ENCODE data around the gene PTCHD4.
"Not testable (repeated sequence)": the region's sequence is repeated elsewhere in the genome, so short reads cannot be mapped to it uniquely, and the experiment has no call there.

Gene PTCHD4

DNA sequence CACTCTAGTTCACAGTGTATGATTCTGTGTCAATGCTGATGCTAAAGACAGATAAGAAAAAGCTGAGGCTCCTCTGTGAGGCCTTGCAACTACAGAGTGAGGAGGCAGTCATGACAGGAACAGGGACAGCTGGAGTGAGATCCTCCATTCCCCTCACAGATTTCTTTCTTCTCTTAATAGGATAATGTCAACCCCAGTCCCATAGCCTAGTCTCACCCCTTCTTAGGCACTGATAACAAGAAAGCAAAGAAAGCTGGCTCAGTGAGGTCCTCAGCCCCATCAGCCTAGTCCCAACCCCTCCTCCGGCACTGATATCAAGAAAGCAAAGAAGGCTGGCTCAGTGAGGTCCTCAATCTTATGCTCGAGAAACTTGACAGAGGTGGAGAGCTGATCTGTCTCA is 2.1 kb upstream of the PTCHD4 start:
- H3K27ac ChIP-seq (ENCODE audit: insufficient read depth in 1 of 2, low read depth in 1 of 2, low read length in 2 of 2, poor library complexity in 1 of 2, severe bottlenecking in 2 of 2), result no peak overlapping the region
- H3K27me3 ChIP-seq (replicated peaks in 2 of 5; ENCODE audit: control insufficient read depth in 4 of 5, insufficient read depth in 5 of 5, low read length in 4 of 5), result no peaks in the 10 kb centered on the region
- peak in 1 of 3 donors; percentile 15 for DNase-seq
- H3K9me3 ChIP-seq (ENCODE audit: control extremely low read depth in 1 of 5, control insufficient read depth in 4 of 5, insufficient read depth in 2 of 5, low read depth in 1 of 5, low read length in 4 of 5), result no peaks in the 10 kb centered on the region
- WGBS (ENCODE audit: insufficient coverage), result 100% methylated on average over 2 of the region's 2 CpGs
- no peak overlapping the region for H3K4me3 ChIP-seq (ENCODE audit: control insufficient read depth in 1 of 7, extremely low read depth in 1 of 7, insufficient read depth in 4 of 7, low read depth in 2 of 7, low read length in 6 of 7)
- POLR2A ChIA-PET, result no interaction called here
- CTCF ChIA-PET, result no interaction called here
- no peaks in the 10 kb centered on the region for H3K36me3 ChIP-seq (ENCODE audit: control insufficient read depth in 4 of 4, insufficient read depth in 4 of 4, low read length in 3 of 4)
- no peaks in the 10 kb centered on the region for H3K4me1 ChIP-seq (ENCODE audit: control extremely low read depth in 1 of 4, control insufficient read depth in 4 of 4, insufficient read depth in 4 of 4, low read length in 3 of 4)

DNA sequence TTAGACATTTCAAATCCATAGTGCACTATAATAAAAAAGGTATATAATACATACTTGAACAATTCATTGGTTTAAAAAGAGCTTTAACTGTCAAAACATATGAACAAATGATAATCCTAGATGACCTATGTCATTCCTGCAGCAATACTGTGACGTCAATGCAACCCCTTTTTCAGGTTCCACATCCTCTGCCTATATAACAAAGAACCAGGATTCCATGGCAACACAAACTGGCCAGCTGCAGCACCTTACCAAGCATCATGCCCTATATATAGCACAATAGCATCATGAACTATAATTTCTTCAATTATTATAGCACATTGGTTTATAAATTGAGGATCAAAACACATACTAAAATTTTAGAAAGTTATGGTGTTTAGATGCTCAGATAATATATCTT is 578 bp upstream of the PTCHD4 start:
- ChIA-PET POLR2A (interaction anchor here (0.6 kb wide), 1 partner anchor 56 kb away, joined by 3 read pairs; no protein-coding TSS in a partner anchor), CTCF (no interaction called here)
- WGBS (ENCODE audit: insufficient coverage), result 71% methylated on average over 1 of the region's 1 CpG
- DNase-seq, result no peak
- no peaks in the 10 kb centered on the region for H3K36me3 ChIP-seq (ENCODE audit: control insufficient read depth in 4 of 4, insufficient read depth in 4 of 4, low read length in 3 of 4)
- no peak overlapping the region for H3K4me3 ChIP-seq (ENCODE audit: control insufficient read depth in 1 of 7, extremely low read depth in 1 of 7, insufficient read depth in 4 of 7, low read depth in 2 of 7, low read length in 6 of 7)
- H3K4me1 ChIP-seq (ENCODE audit: control extremely low read depth in 1 of 4, control insufficient read depth in 4 of 4, insufficient read depth in 4 of 4, low read length in 3 of 4), result no peaks in the 10 kb centered on the region
- no peaks in the 10 kb centered on the region for H3K27me3 ChIP-seq (replicated peaks in 2 of 5; ENCODE audit: control insufficient read depth in 4 of 5, insufficient read depth in 5 of 5, low read length in 4 of 5)
- H3K9me3 ChIP-seq (ENCODE audit: control extremely low read depth in 1 of 5, control insufficient read depth in 4 of 5, insufficient read depth in 2 of 5, low read depth in 1 of 5, low read length in 4 of 5), result no peaks in the 10 kb centered on the region
- H3K27ac ChIP-seq (ENCODE audit: insufficient read depth in 1 of 2, low read depth in 1 of 2, low read length in 2 of 2, poor library complexity in 1 of 2, severe bottlenecking in 2 of 2), result no peak overlapping the region

DNA sequence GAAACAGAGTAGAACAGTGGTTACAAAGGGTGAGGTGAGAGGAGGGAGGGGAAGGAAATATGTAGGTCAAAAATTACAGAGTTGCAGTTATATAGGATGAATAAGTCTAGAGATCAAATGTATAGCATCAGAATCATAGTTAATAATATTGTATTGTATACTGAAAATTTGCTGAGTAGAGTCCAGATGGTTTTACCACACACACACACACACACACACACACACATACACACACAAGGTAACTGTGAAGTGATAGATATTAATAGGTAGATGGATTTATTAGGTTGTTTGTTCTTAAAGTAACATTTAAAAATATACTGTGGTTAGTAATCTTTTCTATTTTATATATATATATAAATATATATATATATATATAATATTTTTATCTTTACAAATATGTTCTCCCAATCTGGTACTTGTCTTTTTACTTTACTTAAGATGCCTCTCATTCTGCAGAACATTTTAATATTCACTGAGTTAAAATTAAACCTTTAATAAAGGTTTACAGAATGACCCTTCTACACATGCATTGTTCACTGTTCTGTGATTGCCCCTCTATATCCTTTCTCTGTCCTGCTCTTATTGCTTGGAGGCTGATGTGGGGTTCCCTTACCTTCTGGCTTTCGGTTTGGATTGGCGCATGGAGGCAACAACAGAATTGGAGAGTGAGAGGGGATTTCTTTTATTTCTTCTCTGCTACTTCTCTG is 408 bp downstream of the PTCHD4 start:
- no peak for DNase-seq
- H3K27me3 ChIP-seq (replicated peaks in 2 of 5; ENCODE audit: control insufficient read depth in 4 of 5, insufficient read depth in 5 of 5, low read length in 4 of 5), result no peaks in the 10 kb centered on the region
- ChIA-PET CTCF (no interaction called here), POLR2A (no interaction called here)
- no peaks in the 10 kb centered on the region for H3K36me3 ChIP-seq (ENCODE audit: control insufficient read depth in 4 of 4, insufficient read depth in 4 of 4, low read length in 3 of 4)
- no peaks in the 10 kb centered on the region for H3K4me1 ChIP-seq (ENCODE audit: control extremely low read depth in 1 of 4, control insufficient read depth in 4 of 4, insufficient read depth in 4 of 4, low read length in 3 of 4)
- no peak overlapping the region for H3K4me3 ChIP-seq (ENCODE audit: control insufficient read depth in 1 of 7, extremely low read depth in 1 of 7, insufficient read depth in 4 of 7, low read depth in 2 of 7, low read length in 6 of 7)
- H3K9me3 ChIP-seq (ENCODE audit: control extremely low read depth in 1 of 5, control insufficient read depth in 4 of 5, insufficient read depth in 2 of 5, low read depth in 1 of 5, low read length in 4 of 5), result no peaks in the 10 kb centered on the region
- WGBS (ENCODE audit: insufficient coverage), result no CpG with 5 or more reads among the region's 2 CpGs
- H3K27ac ChIP-seq (ENCODE audit: insufficient read depth in 1 of 2, low read depth in 1 of 2, low read length in 2 of 2, poor library complexity in 1 of 2, severe bottlenecking in 2 of 2), result no peak overlapping the region

DNA sequence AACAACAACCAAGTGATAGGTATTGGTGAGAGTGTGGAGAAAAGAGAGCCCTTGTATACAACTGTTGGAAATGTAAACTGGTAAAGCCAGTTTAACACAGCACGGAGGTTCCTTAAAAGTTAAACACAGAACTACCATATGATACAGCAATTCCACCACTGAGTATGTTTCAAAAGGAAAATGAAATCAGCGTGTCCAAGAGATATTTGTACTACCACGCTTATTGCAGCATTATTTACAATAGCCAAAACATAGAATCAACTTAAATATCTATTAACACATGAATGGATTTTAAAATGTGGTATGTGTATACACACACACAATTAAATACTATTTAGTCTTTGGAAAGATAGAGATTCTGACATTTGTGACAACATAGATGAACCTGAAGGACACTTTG is 1.1 kb downstream of the PTCHD4 start:
- Histone ChIP-seq H3K4me3 (ENCODE audit: control insufficient read depth in 1 of 7, extremely low read depth in 1 of 7, insufficient read depth in 4 of 7, low read depth in 2 of 7, low read length in 6 of 7) (no peak overlapping the region), H3K27me3 (replicated peaks in 2 of 5; ENCODE audit: control insufficient read depth in 4 of 5, insufficient read depth in 5 of 5, low read length in 4 of 5) (no peaks in the 10 kb centered on the region), H3K4me1 (ENCODE audit: control extremely low read depth in 1 of 4, control insufficient read depth in 4 of 4, insufficient read depth in 4 of 4, low read length in 3 of 4) (no peaks in the 10 kb centered on the region), H3K27ac (ENCODE audit: insufficient read depth in 1 of 2, low read depth in 1 of 2, low read length in 2 of 2, poor library complexity in 1 of 2, severe bottlenecking in 2 of 2) (no peak overlapping the region), H3K9me3 (ENCODE audit: control extremely low read depth in 1 of 5, control insufficient read depth in 4 of 5, insufficient read depth in 2 of 5, low read depth in 1 of 5, low read length in 4 of 5) (no peaks in the 10 kb centered on the region), H3K36me3 (ENCODE audit: control insufficient read depth in 4 of 4, insufficient read depth in 4 of 4, low read length in 3 of 4) (no peaks in the 10 kb centered on the region)
- no CpG with 5 or more reads among the region's 3 CpGs for WGBS (ENCODE audit: insufficient coverage)
- CTCF ChIA-PET, result no interaction called here
- POLR2A ChIA-PET, result no interaction called here
- DNase-seq, result peak in 1 of 3 donors; percentile 4

- H3K4me3 ChIP-seq (ENCODE audit: control insufficient read depth in 1 of 7, extremely low read depth in 1 of 7, insufficient read depth in 4 of 7, low read depth in 2 of 7, low read length in 6 of 7); POLR2A ChIA-PET; DNase-seq: not testable (repeated sequence)
Measured at GRCh38 chr6:48102476-48103195, 8.4 kb downstream of the PTCHD4 start.

GRCh38 chr6:48101290-48101689 is 9.7 kb downstream of the PTCHD4 start:
- no peaks in the 10 kb centered on the region for H3K27me3 ChIP-seq (replicated peaks in 2 of 5; ENCODE audit: control insufficient read depth in 4 of 5, insufficient read depth in 5 of 5, low read length in 4 of 5)
- H3K9me3 ChIP-seq (ENCODE audit: control extremely low read depth in 1 of 5, control insufficient read depth in 4 of 5, insufficient read depth in 2 of 5, low read depth in 1 of 5, low read length in 4 of 5), result no peaks in the 10 kb centered on the region
- no peaks in the 10 kb centered on the region for H3K36me3 ChIP-seq (ENCODE audit: control insufficient read depth in 4 of 4, insufficient read depth in 4 of 4, low read length in 3 of 4)
- WGBS (ENCODE audit: insufficient coverage), result no CpG with 5 or more reads among the region's 1 CpG
- DNase-seq, result no peak
- ChIA-PET CTCF (no interaction called here), POLR2A (no interaction called here)
- H3K27ac ChIP-seq (ENCODE audit: insufficient read depth in 1 of 2, low read depth in 1 of 2, low read length in 2 of 2, poor library complexity in 1 of 2, severe bottlenecking in 2 of 2), result no peak overlapping the region
- no peak overlapping the region for H3K4me3 ChIP-seq (ENCODE audit: control insufficient read depth in 1 of 7, extremely low read depth in 1 of 7, insufficient read depth in 4 of 7, low read depth in 2 of 7, low read length in 6 of 7)
- peaks cover 0 to 8% (median 0%) of the 10 kb centered on the region in 4 experiments for H3K4me1 ChIP-seq (ENCODE audit: control extremely low read depth in 1 of 4, control insufficient read depth in 4 of 4, insufficient read depth in 4 of 4, low read length in 3 of 4)

More at GRCh38 chr6:48102476-48103195, 8.4 kb downstream of the PTCHD4 start:
- H3K27ac ChIP-seq (ENCODE audit: insufficient read depth in 1 of 2, low read depth in 1 of 2, low read length in 2 of 2, poor library complexity in 1 of 2, severe bottlenecking in 2 of 2); H3K9me3 ChIP-seq (ENCODE audit: control extremely low read depth in 1 of 5, control insufficient read depth in 4 of 5, insufficient read depth in 2 of 5, low read depth in 1 of 5, low read length in 4 of 5); CTCF ChIA-PET; H3K4me1 ChIP-seq (ENCODE audit: control extremely low read depth in 1 of 4, control insufficient read depth in 4 of 4, insufficient read depth in 4 of 4, low read length in 3 of 4); H3K36me3 ChIP-seq (ENCODE audit: control insufficient read depth in 4 of 4, insufficient read depth in 4 of 4, low read length in 3 of 4); H3K27me3 ChIP-seq (replicated peaks in 2 of 5; ENCODE audit: control insufficient read depth in 4 of 5, insufficient read depth in 5 of 5, low read length in 4 of 5): not testable (repeated sequence)
- 97% methylated on average over 9 of the region's 17 CpGs for WGBS (ENCODE audit: insufficient coverage)

- H3K27ac ChIP-seq (ENCODE audit: insufficient read depth in 1 of 2, low read depth in 1 of 2, low read length in 2 of 2, poor library complexity in 1 of 2, severe bottlenecking in 2 of 2), result no peak overlapping the region
- POLR2A ChIA-PET, result no interaction called here
- 29% methylated on average over 1 of the region's 4 CpGs for WGBS (ENCODE audit: insufficient coverage)
- H3K4me3 ChIP-seq (ENCODE audit: control insufficient read depth in 1 of 7, extremely low read depth in 1 of 7, insufficient read depth in 4 of 7, low read depth in 2 of 7, low read length in 6 of 7), result no peak overlapping the region
- peaks cover 0 to 8% (median 0%) of the 10 kb centered on the region in 4 experiments for H3K4me1 ChIP-seq (ENCODE audit: control extremely low read depth in 1 of 4, control insufficient read depth in 4 of 4, insufficient read depth in 4 of 4, low read length in 3 of 4)
- no peak for DNase-seq
- H3K36me3 ChIP-seq (ENCODE audit: control insufficient read depth in 4 of 4, insufficient read depth in 4 of 4, low read length in 3 of 4), result no peaks in the 10 kb centered on the region
- no peaks in the 10 kb centered on the region for H3K27me3 ChIP-seq (replicated peaks in 2 of 5; ENCODE audit: control insufficient read depth in 4 of 5, insufficient read depth in 5 of 5, low read length in 4 of 5)
- H3K9me3 ChIP-seq (ENCODE audit: control extremely low read depth in 1 of 5, control insufficient read depth in 4 of 5, insufficient read depth in 2 of 5, low read depth in 1 of 5, low read length in 4 of 5), result no peaks in the 10 kb centered on the region
- CTCF ChIA-PET, result no interaction called here
Measured at GRCh38 chr6:48100588-48100895, 10.5 kb downstream of the PTCHD4 start.

Measured in common myeloid progenitor, CD34-positive (primary cell).